Neural progenitor cell (in vitro differentiated cells): ENCODE results near the gene PDE8B.

ENCODE experiments used
- EZH2 ChIP-seq: fragments of 200-600 bp; sonication (generic); IDR thresholded peaks from 2 replicates; pipeline ENCODE4 v1.6.1; 2017; ENCODE audit warnings: antibody characterized with exemption, mild to moderate bottlenecking, moderate library complexity
- EZH2phosphoT487 ChIP-seq: fragments of 200-600 bp; sonication (generic); IDR thresholded peaks from 2 replicates; pipeline ENCODE4 v1.6.1; 2017; ENCODE audit warnings: antibody characterized with exemption
- TF ChIP-seq, protein P1 (sequence below): fragments of 200-600 bp; sonication (generic); IDR thresholded peaks from 2 replicates; pipeline ENCODE4 v1.5.1; 2017; ENCODE audit warnings: antibody characterized with exemption, mild to moderate bottlenecking

DNA sequence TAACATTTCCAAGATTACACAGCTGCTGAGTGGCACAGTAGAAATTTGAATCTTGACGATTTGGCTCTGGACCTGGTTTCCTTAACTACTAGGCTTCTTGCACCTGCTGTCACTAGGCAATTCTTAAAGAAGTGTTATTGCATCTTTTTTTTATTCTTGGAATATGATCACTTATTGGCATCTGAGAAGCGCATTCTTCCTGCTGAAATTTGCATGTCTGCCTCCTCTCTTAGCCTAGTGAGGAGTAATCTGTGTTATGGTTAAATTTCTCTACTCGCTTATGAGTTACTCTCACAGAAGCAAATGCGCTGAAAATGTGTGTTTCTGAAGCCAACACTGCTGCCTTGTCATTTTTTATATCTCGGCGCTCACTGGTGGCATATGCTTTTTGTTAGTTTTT lies 192.3 kb downstream of the PDE8B start:
- TF ChIP-seq, protein P1, sequence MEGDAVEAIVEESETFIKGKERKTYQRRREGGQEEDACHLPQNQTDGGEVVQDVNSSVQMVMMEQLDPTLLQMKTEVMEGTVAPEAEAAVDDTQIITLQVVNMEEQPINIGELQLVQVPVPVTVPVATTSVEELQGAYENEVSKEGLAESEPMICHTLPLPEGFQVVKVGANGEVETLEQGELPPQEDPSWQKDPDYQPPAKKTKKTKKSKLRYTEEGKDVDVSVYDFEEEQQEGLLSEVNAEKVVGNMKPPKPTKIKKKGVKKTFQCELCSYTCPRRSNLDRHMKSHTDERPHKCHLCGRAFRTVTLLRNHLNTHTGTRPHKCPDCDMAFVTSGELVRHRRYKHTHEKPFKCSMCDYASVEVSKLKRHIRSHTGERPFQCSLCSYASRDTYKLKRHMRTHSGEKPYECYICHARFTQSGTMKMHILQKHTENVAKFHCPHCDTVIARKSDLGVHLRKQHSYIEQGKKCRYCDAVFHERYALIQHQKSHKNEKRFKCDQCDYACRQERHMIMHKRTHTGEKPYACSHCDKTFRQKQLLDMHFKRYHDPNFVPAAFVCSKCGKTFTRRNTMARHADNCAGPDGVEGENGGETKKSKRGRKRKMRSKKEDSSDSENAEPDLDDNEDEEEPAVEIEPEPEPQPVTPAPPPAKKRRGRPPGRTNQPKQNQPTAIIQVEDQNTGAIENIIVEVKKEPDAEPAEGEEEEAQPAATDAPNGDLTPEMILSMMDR, result no peak
- TF ChIP-seq EZH2 (no peak), EZH2phosphoT487 (no peak)
